Stomach (tissue), 4 donors: Measurements from ENCODE around the gene NT5DC1.

Experiments used
- CTCF ChIP-seq, 7 experiments: fragments of 450-650 bp in 4 of 7; fragments of 200-600 bp in 3 of 7; sonication (generic) in 3 of 7; IDR thresholded peaks; one replicate each; pipeline ENCODE4 v1.5.1; 2016 to 2019; ENCODE audit warnings: antibody characterized with exemption in 7 of 7, control low read depth in 2 of 7, mild to moderate bottlenecking in 1 of 7
- POLR2A ChIP-seq, 4 donors: fragments of 450-650 bp; IDR thresholded peaks; one replicate each; pipeline ENCODE4 v1.6.1; 2016; ENCODE audit warnings: antibody characterized with exemption in 4 of 4, control low read depth in 2 of 4, mild to moderate bottlenecking in 1 of 4, moderate library complexity in 1 of 4
- POLR2AphosphoS5 ChIP-seq, 3 donors: sonication (generic); formaldehyde crosslinking; IDR thresholded peaks; one replicate each; pipeline ENCODE4 v1.6.1; 2016; ENCODE audit warnings: antibody characterized with exemption in 3 of 3

- no peak for TF ChIP-seq CTCF (IDR thresholded peaks at IDR 0.05)
- no peak for TF ChIP-seq POLR2A (IDR thresholded peaks at IDR 0.05)
- no peak for TF ChIP-seq POLR2AphosphoS5 (IDR thresholded peaks at IDR 0.05)
These were observed 74.7 kb downstream of the NT5DC1 start for GRCh38 chr6:116175344-116175743.
